GM12864 (cell line): ENCODE results near the gene GMDS.

Experiments
- DNase-seq: peaks from one replicate; pipeline ENCODE4 v3.0.0-alpha.2; 2011; ENCODE audit warnings: low read depth
- H3K4me3 ChIP-seq: 2 replicates; pipeline ENCODE4 v1.5.1; 2011; ENCODE audit warnings: mild to moderate bottlenecking, low read depth, low read length, control low read depth
- CTCF ChIP-seq: IDR thresholded peaks from 2 replicates; pipeline ENCODE4 v1.5.1; 2011; ENCODE audit warnings: low read depth, mild to moderate bottlenecking, moderate library complexity, low read length, control low read depth, inconsistent platforms; ENCODE audit errors: missing control alignments

GMDS gene

GRCh38 chr6:1765160-1765903 is 480.1 kb downstream of the GMDS start:
- no peak for TF ChIP-seq CTCF
- no peak for DNase-seq
- no peak overlapping the region for H3K4me3 ChIP-seq

GRCh38 chr6:1764397-1764987 is 480.9 kb downstream of the GMDS start:
- H3K4me3 ChIP-seq: no peak overlapping the region
- no peak for TF ChIP-seq CTCF
- no peak for DNase-seq

- H3K4me3 ChIP-seq: no peak overlapping the region
- DNase-seq: no peak
- TF ChIP-seq CTCF: no peak
Measured at GRCh38 chr6:1763404-1763803, 482.0 kb downstream of the GMDS start.

- DNase-seq: no peak
- H3K4me3 ChIP-seq: no peak overlapping the region
- no peak for TF ChIP-seq CTCF
Measured at GRCh38 chr6:1762203-1762602, 483.2 kb downstream of the GMDS start.

GRCh38 chr6:1761477-1761877 is 483.9 kb downstream of the GMDS start:
- TF ChIP-seq CTCF: no peak
- no peak for DNase-seq
- H3K4me3 ChIP-seq: no peak overlapping the region

GRCh38 chr6:1760876-1761275 is 484.5 kb downstream of the GMDS start:
- DNase-seq: no peak
- H3K4me3 ChIP-seq: no peak overlapping the region

More at GRCh38 chr6:1760876-1761275, 484.5 kb downstream of the GMDS start:
- no peak for TF ChIP-seq CTCF
